Measurements from ENCODE around the gene DDX54. TPM values are rescaled to one million over a fixed set of nuclear protein-coding genes. Genes with fewer than 3 reads are reported as not detected.
"Not testable (repeated sequence)": the region's sequence is repeated elsewhere in the genome, so short reads cannot be mapped to it uniquely, and the experiment has no call there.

Gene DDX54
- total RNA-seq, 1 donor from 2014 or later: 49.1 TPM

DNA sequence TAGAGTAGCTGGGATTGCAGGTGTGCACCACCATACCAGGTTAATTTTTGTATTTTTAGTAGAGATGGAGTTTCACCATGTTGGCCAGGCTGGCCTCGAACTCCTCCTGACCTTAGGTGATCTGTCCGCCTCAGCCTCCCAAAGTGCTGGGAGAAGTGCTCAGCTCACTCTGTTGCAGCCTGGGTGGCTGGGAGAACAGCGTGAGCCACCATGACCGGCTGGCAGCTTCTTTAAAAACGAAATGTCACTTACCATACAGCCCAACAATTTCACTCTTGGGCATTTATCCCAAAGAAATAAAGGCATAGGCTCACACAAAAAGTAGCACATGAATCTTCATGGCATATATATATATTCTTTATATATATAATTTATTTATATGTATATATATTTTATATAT lies 40.5 kb downstream of the DDX54 start:
- no peak for DNase-seq (ENCODE audit: low read depth, low spot score)

DNA sequence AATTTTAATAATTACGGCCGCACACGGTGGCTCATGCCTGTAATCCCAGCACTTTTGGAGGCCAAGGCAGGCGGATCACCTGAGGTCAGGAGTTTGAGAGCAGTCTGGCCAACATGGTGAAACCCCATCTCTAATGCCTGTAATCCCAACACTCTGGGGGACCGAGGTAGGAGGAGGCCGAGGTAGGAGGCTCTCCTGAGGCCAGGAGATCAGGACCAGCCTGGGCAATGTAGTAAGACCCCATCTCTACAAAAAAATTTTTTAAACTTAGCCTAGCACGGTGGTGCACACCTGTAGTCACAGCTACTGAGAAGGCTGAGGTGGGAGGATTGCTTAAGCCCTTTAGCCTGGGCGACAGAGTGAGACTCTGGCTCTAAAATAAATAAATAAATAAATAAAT lies 41.3 kb downstream of the DDX54 start:
- DNase-seq (ENCODE audit: low read depth, low spot score): no peak

DNA sequence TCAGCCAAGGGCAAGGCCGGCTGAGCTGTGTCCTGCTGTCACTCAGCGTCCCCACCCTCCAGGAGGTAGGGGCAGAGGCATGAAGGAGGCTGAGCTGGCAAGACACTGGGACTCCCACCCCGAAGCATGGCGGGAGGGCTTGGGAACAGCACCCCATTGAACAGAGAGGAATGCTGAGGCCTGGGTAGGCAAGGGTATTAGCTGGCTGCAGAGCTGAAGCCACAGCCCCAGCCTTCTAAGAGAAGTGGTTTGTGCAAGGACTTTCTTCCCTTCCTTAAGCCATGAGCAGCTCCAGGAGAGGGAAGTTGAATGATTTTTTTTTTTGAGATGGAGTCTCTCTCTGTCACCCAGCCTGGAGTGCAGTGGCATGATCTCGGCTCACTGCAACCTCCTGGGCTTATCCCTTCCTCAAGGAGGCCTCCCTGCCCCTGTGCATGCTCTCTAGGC lies 42.4 kb downstream of the DDX54 start:
- no peak for DNase-seq (ENCODE audit: low read depth, low spot score)

DNA sequence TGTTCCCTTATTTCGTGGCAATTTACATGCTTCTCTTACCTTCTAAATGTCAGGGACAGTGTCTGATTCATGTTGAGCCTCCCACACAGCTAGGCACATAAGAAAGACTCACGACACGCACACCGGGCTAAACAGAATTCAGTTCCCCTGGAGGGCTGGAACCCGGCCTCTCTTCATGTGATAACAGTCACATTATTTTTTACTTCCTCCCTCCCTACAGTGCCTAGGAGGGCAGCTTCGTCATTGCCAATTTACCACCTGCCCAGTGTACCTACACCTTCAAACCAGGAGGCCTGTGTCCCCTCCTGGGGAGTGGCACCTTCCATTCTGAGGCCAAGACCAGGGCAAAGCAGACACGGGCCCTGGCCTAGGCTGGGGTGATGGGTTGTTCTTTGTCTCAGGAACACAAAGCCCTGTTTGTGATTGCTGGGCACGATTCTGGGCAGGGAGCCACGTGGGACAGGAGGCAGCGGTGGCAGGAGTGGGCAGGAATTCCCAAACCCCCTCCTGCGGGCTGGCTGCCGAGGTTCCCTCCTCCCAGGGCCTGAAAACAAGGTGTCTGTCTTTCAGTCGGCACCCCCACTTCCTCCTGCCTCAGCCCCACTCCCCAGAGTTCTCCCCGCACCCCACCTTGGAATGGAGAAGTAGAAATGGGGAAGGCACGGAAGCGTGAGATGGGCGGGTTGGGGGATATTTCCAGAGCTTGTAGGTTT lies 42.9 kb downstream of the DDX54 start:
- DNase-seq (ENCODE audit: low read depth, low spot score): no peak

DNA sequence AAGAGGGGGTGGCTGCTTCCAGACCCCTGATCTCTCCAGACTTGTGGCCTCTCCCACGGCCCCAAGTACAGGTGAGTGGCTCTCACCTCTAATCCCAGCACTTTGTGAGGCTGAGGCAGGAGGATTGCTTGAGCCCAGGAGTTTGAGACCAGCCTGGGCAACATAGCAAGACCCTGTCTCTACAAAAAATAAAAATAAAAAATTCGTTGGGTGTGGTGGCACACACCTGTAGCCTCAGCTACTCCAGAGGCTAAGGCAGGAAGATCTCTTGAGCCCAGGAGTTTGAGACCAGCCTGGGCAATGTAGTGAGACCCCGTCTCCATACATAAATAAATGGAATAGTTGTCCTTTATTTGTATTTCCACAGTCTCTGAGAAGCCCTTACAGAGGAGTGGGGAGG lies 43.6 kb downstream of the DDX54 start:
- not testable (repeated sequence) for DNase-seq (ENCODE audit: low read depth, low spot score)

DNA sequence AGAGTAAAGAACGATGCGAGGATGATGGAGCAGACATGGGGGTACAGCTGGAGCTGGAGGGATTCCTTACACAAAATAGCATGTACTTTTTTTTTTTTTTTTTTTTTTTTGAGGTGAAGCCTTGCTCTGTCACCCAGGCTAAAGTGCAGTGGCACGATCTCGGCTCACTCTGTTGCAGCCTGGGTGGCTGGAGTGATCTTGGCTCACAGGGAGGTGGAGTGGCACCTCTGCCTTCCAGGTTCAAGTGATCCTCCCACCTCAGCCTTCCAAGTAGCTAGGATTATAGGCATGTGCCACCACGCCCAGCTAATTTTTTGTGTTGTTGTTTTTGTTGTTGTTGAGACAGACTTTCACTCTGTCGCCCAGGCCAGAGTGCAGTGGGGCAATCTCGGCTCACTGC lies 44.6 kb downstream of the DDX54 start:
- DNase-seq (ENCODE audit: low read depth, low spot score): no peak

DNA sequence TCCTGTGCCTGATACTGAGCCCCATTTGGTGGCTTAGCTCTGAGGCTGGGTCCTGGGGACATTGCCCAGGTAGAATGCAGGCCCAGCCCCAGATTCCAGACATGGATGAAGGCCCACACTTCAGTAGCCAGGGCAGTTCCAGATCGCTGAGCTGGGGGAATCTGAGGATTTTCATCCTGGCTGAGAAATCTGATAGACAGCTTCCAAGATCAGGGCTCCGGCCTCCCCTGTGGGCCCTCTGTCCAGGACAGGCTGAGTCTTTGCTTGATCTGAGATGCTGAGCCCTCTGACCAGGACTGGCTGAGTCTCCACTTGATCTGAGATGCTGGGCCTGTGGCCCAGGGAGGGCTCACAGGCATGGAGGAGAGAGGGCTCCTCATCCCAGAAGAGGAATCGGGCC lies 46.5 kb downstream of the DDX54 start:
- DNase-seq (ENCODE audit: low read depth, low spot score): no peak

DNA sequence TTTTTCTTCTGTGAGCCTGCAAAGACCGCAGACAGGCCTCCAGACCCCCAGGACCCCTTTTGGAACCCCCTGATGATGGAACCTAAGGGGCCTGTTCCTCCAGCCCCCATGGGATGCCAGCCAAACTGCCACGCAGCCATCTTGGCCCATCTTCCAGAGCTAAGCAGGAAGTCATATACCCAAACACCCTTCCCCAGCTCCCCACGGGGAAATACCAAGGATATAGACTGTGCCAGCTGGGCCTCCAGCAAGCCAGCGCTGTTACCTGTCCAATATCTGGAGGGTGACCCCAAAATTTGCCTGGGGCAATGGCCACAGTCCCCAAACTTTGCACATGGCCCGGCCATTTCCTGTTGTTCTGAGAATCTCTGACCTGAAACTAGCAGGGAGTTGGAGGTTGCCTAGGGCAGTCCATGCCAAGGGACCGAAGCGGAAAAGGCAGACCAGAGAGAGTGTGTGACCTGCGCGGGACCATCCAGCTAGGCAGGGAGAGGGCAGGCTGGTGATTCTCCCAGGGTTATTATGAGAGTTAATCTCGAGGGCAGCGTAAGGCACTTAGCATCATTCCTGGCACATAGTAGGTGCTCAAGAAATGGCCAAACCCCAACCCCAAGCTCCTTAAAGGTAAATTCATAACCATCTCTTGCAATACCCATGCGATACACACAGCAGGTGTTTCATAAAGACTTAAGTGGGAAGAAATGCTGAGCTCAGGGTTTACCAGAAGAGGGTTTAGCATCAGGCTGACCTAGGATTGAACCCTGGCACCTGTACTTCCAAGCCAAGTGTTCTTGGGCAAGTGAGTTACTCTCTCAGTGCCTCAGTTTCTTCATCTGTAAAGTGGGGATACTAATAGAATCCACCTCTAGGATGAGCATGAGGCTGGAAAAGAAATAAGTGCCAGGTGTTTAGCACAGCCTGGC lies 47.2 kb downstream of the DDX54 start:
- DNase-seq (ENCODE audit: low read depth, low spot score): no peak

DNA sequence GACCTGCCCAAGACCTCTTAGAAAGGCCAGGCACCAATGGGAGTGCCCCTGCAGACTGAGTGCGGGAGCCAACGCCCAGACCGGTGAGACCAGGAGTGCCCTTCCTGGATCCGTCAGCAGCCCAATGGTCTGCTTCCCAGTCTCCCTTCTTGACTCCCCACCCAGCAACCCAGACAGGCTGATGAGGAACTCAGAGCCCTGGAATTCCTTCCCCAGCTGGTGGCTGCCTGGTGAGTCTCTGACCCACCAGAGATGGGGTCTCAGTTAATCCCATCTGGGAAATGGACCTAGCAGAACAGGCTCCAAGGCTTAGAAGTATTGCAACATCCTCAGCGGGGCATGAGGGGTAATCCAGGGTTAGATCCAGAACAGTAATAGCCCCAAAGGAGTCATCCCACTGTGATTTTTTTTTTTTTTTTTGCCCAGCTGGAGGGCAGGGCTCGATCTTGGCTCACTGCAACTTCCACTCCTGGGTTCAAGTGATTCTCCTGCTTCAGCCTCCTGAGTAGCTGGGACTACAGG lies 48.2 kb downstream of the DDX54 start:
- no peak for DNase-seq (ENCODE audit: low read depth, low spot score)

DNA sequence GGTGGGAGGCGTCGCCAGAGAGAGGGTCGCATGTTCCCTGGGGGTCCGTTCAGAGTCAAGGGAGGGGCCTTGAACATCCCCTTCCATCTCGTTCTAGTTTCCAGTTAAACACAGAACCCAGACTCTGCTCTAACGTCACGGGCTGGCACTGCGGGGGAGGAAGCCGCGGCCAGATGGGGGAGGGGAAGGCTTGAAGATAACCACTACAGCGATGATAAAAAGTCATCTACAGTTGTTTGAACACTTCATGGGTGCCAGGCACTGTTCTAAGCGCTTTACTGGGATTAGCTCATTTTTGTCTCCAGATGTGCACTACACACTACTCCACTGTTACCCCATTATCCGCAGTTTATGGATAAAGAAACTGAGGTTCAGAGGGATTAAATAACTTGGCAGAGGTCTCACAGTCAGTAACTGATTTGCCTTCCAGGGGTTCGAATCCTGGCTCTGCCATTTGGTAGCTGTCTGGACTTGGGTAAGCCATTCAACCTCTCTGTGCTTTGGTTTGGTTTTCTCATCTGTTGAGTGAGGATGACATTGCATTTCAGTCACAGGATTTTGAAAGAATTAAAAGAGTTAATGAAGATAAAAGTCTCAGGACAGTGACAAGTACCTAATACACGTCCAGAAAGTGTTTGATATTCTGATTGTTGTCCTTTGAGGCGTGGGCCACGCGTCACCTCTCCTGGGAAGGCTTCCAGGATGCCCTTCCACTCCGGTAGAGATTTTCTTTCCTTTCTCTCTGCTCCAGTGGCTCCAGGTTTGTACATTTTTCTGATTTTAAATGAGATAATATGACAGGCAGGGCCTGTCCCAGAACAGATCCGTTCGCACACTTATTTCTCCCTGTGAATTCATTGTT lies 48.9 kb downstream of the DDX54 start:
- DNase-seq (ENCODE audit: low read depth, low spot score): no peak

DNA sequence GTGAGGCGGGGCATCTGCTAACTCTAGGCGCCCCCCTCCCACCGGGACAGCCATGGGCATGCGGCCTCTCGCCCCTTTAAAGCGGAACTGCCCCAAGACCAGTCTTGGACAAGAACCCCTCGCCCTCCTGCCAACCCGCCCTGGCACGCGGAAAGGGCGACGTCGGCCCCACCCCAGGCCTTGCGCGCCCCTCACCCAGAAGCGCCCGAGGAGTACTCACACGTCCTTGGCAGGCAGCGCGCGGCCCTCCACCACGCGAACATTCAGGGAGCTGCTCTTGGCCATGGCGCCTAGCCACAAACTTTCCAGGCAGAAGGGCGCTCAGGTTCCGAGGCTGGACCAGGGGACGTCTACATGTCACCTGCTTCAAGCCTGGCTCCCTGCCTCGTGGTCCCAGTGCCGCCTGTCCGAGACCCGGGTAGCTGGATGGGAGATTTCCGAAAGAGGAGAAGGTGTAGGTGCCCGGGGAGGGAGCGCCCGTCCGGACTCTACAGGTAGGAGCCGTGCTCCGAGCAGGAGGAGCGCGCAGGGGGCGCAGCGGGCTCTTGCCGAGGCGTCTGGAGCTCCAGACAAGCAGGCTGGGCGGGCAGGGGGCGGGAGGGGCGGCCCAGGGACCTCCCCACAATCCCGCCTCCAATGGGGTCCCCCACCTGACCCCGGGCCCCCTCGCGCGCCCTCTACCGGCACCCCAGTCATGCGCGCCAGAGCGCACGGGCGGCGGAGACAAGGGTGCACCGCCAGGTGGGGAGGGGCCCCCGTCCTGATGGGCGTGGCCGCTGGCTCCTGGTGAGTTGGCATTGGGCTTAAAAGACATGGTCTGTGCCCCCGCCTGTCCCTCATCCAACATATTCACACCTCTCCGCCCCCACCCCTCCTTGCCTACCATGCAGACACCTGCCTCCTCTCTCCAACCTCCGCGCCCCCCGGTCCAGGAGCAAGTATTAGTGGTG lies 49.8 kb downstream of the DDX54 start, which contains the start of gene RASAL1:
RASAL1 (minus strand) TSS at position 584 of the 950 bp plus-strand sequence; CDS start at position 285, 299 bp downstream.
- no peak for DNase-seq (ENCODE audit: low read depth, low spot score)

DNA sequence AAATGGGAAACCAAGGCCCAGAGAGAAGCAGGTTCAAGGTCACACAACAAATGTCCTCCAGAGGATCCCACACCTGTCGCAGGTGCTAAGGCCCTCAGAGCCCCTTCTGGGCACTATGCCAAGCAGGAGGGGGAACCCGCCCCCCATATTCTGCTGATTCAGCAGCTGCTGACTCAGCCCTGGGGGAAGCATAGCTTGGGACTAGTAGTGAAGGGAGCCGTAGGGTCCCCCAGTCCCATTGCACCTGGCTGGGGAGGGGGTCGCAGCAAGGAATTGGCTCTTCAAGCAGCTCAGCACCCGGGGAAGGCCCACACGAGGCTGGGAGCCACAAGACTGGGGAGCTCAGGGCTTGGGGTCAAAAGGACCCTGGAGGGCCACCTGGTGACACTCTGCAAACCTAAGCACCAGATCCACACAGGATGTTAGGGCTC lies 50.7 kb downstream of the DDX54 start:
- no peak for DNase-seq (ENCODE audit: low read depth, low spot score)

DNA sequence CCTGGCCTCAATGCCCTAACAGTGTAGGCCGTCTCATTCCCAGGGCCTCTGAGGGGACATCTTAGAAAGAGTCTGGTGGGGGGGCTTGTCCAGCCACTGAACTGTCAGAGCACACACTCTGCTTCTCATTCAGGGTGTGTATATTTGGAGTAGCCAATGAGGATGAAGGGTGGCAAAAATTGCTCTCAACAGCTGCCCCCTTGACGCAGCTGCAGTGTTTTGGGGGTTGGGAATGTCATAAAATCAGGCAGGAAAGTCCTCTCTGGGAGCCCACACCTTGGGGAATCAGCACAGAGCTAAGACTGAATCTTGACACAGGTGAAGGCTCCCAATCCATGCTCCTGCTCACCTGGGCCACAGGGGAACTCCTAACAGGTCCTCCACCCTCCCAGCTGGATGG lies 51.2 kb downstream of the DDX54 start:
- DNase-seq (ENCODE audit: low read depth, low spot score): no peak

DNA sequence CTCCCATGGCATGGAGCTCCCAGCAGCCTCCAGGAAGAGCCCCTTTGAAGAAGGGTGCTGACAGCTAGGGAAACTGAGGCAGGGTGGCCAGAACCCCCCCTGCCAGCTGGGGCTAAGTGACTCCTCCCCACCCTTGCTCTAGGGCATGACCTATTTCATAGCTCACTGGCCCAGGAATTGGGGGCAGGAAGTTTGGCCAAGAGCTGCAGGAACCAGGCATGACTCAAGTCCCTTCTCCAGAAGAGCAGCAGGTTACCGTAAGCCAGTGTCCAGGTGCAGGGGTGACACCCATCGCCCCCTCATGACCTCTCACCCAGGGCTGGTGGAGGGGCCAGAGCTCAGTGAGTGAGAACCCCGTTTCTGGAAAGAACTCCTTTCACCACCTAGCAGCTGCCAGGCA lies 51.6 kb downstream of the DDX54 start:
- no peak for DNase-seq (ENCODE audit: low read depth, low spot score)

DNA sequence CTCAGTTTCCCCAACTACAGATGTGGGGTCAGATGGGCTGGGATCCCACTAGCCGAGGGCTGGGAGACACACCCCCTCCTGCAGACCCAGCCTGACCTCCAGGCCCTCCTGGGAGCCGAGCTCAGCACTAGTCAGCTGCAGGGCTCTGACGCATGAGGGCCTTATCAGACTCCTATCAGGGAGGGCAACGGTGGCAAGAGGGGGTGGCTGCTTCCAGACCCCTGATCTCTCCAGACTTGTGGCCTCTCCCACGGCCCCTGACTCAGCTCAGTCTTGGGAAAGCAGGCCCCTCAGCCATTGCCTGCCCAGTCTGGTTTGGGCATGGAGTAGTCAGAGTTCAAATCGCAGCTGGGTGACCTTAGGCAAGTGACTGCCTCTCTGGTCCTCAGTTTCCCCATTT lies 52.2 kb downstream of the DDX54 start:
- no peak for DNase-seq (ENCODE audit: low read depth, low spot score)

DNA sequence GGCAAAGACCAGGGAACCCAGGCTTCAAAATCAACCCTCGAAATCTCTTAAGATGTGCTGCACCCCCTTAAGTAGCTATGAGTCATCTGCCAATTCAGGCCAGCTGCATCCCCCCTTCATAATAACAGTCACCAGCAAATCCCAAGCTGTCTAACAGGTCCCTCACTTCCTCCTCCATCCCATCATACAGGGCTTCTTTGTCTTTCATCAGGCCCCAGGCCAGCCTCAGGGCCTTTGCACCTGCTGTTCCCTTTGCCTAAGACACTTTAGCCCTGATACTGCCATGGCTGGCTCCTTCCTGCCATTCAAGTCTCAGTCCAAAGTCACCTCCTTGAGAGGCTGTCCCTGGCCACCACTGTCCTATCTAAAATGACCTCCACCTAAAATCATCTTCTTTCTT lies 53.7 kb downstream of the DDX54 start:
- no peak for DNase-seq (ENCODE audit: low read depth, low spot score)

DNA sequence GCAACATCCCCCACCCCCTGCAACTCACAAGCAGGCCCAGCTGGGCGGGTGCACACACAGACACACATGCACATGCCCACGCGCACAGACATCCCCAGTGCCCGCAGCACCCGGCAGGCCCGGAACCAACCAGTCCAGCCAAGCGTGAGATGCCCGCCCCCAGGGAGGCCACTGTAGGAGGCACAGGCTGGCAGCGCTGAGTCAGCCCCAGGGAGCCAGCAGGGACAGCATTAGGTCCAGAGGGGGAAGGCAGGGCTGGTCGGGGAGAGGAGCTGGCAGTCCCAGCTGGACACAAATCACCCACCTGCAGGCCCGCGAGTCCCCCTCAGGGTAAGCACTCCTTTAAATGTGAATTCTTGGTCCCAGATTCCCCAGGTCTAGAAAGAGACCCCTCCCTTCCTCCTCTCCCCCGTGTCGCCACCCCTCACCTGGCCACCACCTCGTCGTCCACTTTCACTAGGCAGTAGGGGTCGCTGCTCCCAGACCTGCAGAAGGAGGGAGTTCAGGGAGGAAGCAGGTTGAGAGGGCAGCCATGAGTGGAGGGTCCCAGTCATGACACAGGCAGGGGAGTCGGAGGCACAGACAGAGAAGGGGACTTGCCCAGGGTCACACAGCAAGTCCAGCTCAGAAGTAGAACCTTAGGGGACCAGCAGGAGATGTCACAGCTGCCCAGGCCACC lies 54.7 kb downstream of the DDX54 start:
- no peak for DNase-seq (ENCODE audit: low read depth, low spot score)

DNA sequence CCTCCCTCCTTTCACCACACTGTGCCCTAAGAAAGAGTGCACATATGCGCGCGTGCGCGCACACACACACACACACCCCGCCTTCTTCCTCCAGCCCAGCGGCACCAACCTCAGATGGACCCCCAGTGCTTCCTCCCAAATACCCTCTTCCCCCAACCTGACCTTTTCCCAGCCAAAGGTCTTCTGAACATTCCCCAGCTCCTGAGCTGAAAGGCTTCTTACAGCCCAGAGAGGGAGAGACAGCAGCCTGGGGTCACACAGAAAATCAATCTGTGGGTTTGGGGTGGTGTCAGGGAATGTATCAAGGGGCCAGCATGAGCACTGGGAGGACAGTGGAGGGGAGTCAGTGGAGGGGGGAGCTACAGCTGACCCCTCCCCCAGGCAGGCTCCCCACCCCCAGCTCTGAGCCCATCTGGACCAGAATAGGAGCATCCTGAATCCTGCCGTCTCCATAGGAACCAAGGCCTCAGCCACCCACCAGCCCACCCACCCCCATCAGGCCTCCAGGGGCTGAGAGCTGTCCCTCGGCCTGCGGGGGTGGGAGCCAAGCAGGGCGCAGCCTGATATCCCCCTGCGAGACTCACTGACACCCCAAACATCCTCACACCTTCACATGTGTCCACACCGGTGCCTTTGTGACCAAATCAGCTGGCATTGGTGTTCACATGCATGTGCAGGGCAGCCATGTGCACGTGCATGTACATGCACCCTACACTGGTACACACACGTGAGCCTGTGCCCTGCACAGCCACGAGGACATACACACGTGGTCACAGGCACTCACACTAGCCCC lies 55.4 kb downstream of the DDX54 start:
- no peak for DNase-seq (ENCODE audit: low read depth, low spot score)
